T-helper 2 cell treated with Interferon-gamma antibody and Interleukin-4, amounts not matched to agents 5 μg/mL and 100 μg/mL, for 36 hours (primary cell): Measurements from ENCODE around the gene COL7A1.

ENCODE experiments used
- DNase-seq: peaks from one replicate; pipeline ENCODE4 v3.0.0; 2021; ENCODE audit warnings: low spot score
- H3K27ac Mint-ChIP-seq: one replicate; pipeline ENCODE4 v1.8.0; 2021; ENCODE audit warnings: mild to moderate bottlenecking, mixed read lengths
- H3K27me3 Mint-ChIP-seq: one replicate; pipeline ENCODE4 v1.8.0; 2021; ENCODE audit warnings: low read depth, mixed read lengths
- H3K36me3 Mint-ChIP-seq: one replicate; pipeline ENCODE4 v1.8.0; 2021; ENCODE audit warnings: low read depth, mixed read lengths
- H3K4me1 Mint-ChIP-seq: one replicate; pipeline ENCODE4 v1.8.0; 2021; ENCODE audit warnings: low read depth, mixed read lengths
- H3K4me3 Mint-ChIP-seq: one replicate; pipeline ENCODE4 v1.8.0; 2022; ENCODE audit warnings: mild to moderate bottlenecking, moderate library complexity, mixed read lengths
- H3K9me3 Mint-ChIP-seq: one replicate; pipeline ENCODE4 v1.8.0; 2021; ENCODE audit warnings: mixed read lengths

COL7A1 gene

DNA sequence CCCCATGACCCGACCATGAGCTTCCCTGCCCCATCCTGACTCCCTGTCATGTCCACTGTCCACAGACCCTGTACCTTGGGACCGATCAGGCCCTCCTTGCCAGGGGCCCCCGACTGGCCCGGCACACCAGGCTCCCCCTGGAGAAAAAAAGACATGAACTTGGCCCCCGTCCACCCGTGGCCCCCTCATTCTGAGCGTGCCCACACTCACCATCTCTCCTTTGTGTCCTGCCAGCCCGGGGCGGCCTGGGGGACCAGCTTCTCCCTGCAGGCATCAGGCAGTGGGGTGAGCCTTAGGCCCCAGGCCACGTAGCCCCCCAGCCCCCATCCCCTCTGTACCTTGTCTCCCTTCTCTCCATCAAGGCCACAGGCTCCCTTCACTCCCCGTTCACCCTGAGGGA is 27.6 kb downstream of the COL7A1 start:
- Mint-ChIP-seq H3K9me3 (no peaks in the 10 kb centered on the region), H3K36me3 (no peaks in the 10 kb centered on the region), H3K4me1 (peaks cover 4% of the 10 kb centered on the region), H3K4me3 (no peak overlapping the region), H3K27me3 (no peaks in the 10 kb centered on the region), H3K27ac (no peak overlapping the region)
- no peak for DNase-seq

DNA sequence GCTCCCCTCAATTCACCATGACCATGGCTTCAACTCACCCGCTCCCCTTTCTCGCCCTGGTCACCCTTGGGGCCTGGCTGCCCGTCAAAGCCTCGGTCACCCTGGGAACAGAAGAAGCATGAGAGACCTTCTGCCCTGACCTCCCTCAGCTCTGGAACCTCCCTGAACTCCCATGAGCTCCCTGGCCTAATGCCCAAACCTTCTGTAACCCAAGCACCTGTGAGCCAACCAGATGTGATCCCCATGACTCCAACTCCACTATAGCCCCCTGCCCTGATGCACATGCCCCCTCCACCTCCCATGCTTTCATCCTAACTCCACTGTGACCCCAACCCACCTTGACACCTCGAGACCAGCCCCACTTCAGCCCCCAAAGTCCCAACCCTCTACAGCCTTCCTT is 28.0 kb downstream of the COL7A1 start:
- Mint-ChIP-seq H3K9me3 (no peaks in the 10 kb centered on the region), H3K27ac (no peak overlapping the region), H3K27me3 (no peaks in the 10 kb centered on the region), H3K4me3 (no peak overlapping the region), H3K4me1 (peaks cover 4% of the 10 kb centered on the region), H3K36me3 (no peaks in the 10 kb centered on the region)
- DNase-seq, result no peak

GRCh38 chr3:48566401-48566760 is 28.7 kb downstream of the COL7A1 start:
- DNase-seq, result no peak
- Mint-ChIP-seq H3K36me3 (no peaks in the 10 kb centered on the region), H3K4me1 (peaks cover 4% of the 10 kb centered on the region), H3K9me3 (no peaks in the 10 kb centered on the region), H3K27me3 (no peaks in the 10 kb centered on the region), H3K4me3 (no peak overlapping the region), H3K27ac (no peak overlapping the region)

DNA sequence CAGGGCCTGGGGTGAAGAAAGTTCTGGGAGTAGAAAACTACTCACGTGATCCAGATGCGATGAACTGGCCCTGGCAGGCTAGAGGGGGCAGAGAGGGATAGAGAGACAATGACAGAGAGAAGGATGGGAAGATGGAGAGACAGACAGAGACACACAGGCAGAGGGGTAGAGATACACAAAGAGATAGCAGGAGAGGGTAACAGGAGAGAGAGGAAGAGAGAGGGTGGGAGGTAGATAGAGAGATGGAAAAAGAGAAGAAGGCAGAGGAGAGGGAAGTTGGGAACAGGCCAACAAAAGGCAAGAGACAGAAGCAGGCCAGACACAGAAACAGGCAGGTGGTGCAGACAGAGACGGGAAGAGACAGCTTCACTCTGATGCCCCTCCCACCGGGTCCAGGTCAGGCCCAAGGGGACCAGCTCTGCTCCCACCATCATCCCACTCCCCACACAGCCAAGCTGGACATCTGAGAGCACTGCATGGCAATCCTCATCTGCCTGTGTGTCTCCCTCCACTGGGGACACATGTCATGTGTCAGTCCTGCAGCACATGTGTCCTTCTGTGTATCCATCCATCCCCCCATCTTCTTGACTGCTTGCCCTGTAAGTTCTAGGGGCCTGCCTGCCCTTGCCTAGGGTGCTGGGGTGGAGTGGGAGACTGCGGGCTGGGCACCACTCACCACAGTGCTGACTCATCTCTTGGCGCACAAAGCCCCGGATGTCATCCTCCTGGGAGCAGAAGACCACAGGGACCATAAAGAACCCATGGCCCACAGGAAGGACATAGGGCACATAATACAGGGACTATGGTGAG is 29.3 kb downstream of the COL7A1 start:
- H3K4me3 Mint-ChIP-seq, result no peak overlapping the region
- H3K36me3 Mint-ChIP-seq, result no peaks in the 10 kb centered on the region
- peak overlapping the region; percentile 46 for H3K27ac Mint-ChIP-seq
- peak; percentile 29 for DNase-seq
- no peaks in the 10 kb centered on the region for H3K27me3 Mint-ChIP-seq
- H3K9me3 Mint-ChIP-seq, result no peaks in the 10 kb centered on the region
- H3K4me1 Mint-ChIP-seq, result peaks cover 6% of the 10 kb centered on the region

GRCh38 chr3:48565186-48565585 is 29.9 kb downstream of the COL7A1 start:
- Mint-ChIP-seq H3K4me1 (peaks cover 10% of the 10 kb centered on the region), H3K4me3 (no peak overlapping the region), H3K9me3 (no peaks in the 10 kb centered on the region), H3K36me3 (no peaks in the 10 kb centered on the region), H3K27me3 (no peaks in the 10 kb centered on the region), H3K27ac (no peak overlapping the region)
- no peak for DNase-seq

GRCh38 chr3:48564667-48565066 is 30.5 kb downstream of the COL7A1 start:
- H3K27ac Mint-ChIP-seq, result no peak overlapping the region

GRCh38 chr3:48564022-48564421 is 31.1 kb downstream of the COL7A1 start:
- Mint-ChIP-seq H3K4me1 (peaks cover 15% of the 10 kb centered on the region), H3K27me3 (no peaks in the 10 kb centered on the region), H3K9me3 (no peaks in the 10 kb centered on the region), H3K4me3 (no peak overlapping the region), H3K36me3 (no peaks in the 10 kb centered on the region), H3K27ac (no peak overlapping the region)
- peak; percentile 14 for DNase-seq

More at GRCh38 chr3:48564667-48565066, 30.5 kb downstream of the COL7A1 start:
- Mint-ChIP-seq H3K4me1 (peaks cover 15% of the 10 kb centered on the region), H3K4me3 (no peak overlapping the region), H3K36me3 (no peaks in the 10 kb centered on the region), H3K27me3 (no peaks in the 10 kb centered on the region), H3K9me3 (no peaks in the 10 kb centered on the region)
- DNase-seq, result no peak

- Mint-ChIP-seq H3K9me3 (no peaks in the 10 kb centered on the region), H3K36me3 (no peaks in the 10 kb centered on the region), H3K4me1 (peaks cover 19% of the 10 kb centered on the region), H3K4me3 (no peak within 1 kb of the TSS), H3K27me3 (no peaks in the 10 kb centered on the region), H3K27ac (no peak within 1 kb of the TSS)
- DNase-seq, result no peak
Measured at GRCh38 chr3:48563382-48563918, 31.7 kb downstream of the COL7A1 start, which contains the start of gene UCN2. UCN2 (minus strand) TSS chr3:48563781; CDS start chr3:48563124, 657 bp downstream.

- peaks cover 24% of the 10 kb centered on the region for H3K4me1 Mint-ChIP-seq
Measured at GRCh38 chr3:48562367-48563095, 32.6 kb downstream of the COL7A1 start.

DNA sequence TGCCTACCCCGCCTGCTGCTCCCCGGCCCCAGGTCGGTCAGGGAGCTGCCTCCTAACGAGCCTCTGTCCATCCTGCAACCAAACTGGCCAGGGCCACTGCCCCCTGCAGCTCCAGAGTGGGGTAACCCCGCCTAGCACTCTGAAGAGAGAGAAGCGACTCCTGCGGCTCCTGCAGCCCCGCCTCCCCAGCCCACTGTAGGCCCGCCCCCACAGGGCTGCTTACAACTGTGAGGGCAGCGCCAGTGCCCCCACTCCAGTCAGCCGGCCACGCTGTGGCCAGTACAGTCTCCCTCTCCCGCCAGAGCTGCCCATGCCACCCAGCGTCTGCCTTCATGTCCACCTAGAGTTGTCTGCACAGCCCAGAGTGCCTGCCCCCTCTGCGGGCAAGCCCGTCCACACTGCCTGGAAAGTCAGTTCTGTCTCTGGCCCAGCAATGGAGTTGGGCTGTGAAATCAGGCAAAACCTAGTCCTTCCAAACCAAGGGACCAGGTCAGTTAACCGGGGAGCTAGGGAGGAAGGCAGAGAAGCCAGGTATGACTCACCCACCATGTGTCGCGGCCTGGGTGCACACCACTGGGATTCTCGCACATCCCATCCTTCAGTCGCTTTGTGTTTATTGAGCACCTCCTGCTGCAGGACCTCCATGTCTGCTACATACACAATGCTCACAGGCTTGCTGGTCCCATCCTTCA is 33.9 kb downstream of the COL7A1 start:
- peaks cover 24% of the 10 kb centered on the region for H3K4me1 Mint-ChIP-seq
- no peak overlapping the region for H3K27ac Mint-ChIP-seq

More at GRCh38 chr3:48562367-48563095, 32.6 kb downstream of the COL7A1 start:
- no peaks in the 10 kb centered on the region for H3K36me3 Mint-ChIP-seq
- no peaks in the 10 kb centered on the region for H3K27me3 Mint-ChIP-seq
- no peak overlapping the region for H3K4me3 Mint-ChIP-seq
- no peak for DNase-seq
- no peak overlapping the region for H3K27ac Mint-ChIP-seq
- H3K9me3 Mint-ChIP-seq, result no peaks in the 10 kb centered on the region

DNA sequence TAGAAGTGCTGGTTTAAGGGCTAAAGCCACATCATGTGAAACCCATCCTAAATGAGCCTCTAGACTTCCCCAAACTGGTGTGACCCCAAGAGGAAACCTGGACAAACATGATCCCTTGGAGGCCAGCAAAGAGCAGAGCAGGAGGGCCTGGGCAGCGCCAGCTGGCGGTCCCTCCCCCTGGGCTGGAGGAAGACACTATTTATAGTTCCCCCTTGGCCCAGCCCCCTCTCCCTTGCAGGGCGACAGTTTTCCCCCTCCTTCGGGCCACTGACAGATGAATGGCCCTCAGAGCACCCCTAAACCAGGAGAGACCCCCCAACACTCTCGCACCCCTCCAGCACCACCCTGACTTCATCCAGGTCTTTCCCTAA is 34.5 kb downstream of the COL7A1 start:
- H3K4me3 Mint-ChIP-seq, result peak overlapping the region; percentile 35
- peaks cover 26% of the 10 kb centered on the region for H3K4me1 Mint-ChIP-seq
- H3K27ac Mint-ChIP-seq, result no peak overlapping the region
- no peaks in the 10 kb centered on the region for H3K9me3 Mint-ChIP-seq
- DNase-seq, result no peak
- H3K27me3 Mint-ChIP-seq, result no peaks in the 10 kb centered on the region
- H3K36me3 Mint-ChIP-seq, result no peaks in the 10 kb centered on the region

More for the DNA sequence above, 33.9 kb downstream of the COL7A1 start:
- DNase-seq, result no peak
- Mint-ChIP-seq H3K27me3 (no peaks in the 10 kb centered on the region), H3K4me3 (peak overlapping the region; percentile 57), H3K9me3 (no peaks in the 10 kb centered on the region), H3K36me3 (no peaks in the 10 kb centered on the region)

GRCh38 chr3:48558493-48559134 is 36.5 kb downstream of the COL7A1 start:
- Mint-ChIP-seq H3K4me1 (peaks cover 33% of the 10 kb centered on the region), H3K36me3 (peaks cover 13% of the 10 kb centered on the region), H3K27me3 (no peaks in the 10 kb centered on the region), H3K9me3 (no peaks in the 10 kb centered on the region), H3K4me3 (peak overlapping the region; percentile 44), H3K27ac (peak overlapping the region; percentile 62)
- DNase-seq, result no peak

DNA sequence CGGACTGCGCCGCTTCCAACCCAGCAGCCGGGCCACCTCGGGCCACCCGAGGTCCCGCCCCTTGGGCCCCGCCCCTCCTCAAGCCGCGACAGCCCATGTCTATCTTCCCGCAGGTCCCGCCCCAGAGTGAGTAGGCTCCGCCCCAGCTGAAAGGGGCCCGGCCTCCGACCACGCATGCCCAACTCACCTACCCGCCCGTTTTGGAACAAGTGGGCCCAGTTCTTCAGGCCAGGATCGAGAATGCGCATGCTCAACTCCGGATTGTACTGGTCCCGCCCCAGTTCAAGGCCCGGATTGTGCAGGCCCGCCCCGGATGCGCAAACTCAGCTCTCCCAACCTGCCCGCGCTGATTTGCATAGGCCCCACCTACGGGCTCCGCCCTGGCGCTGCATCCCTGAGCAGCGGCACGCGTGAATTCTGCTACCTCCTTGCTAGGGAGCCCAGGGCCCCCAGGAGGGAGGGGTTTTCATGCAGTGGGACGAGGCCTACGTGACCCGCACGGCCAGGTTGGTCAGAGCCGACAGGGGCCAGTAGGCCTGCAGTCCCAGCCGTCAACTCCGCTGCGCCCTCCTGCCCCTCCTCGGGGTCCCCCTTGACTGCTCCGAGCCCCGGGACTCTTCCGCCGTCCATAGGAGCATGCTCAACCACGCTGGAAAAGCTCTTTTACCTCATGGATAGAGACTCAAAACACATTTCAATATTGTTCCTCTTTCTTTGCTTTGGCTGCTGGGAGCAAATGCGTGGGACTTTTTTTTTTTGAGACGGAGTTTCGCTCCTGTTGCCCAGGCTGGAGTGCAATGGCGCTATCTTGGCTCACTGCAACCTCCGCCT is 38.1 kb downstream of the COL7A1 start, which contains the start of gene PFKFB4:
Gene PFKFB4, minus strand, starts transcription at position 8 of the 831 bp plus-strand sequence. CDS start 26 bp downstream, outside the sequence.
- H3K4me3 Mint-ChIP-seq, result peak within 1 kb of the TSS; percentile 89
- peaks cover 21% of the 10 kb centered on the region for H3K36me3 Mint-ChIP-seq
- peaks cover 38% of the 10 kb centered on the region for H3K4me1 Mint-ChIP-seq
- no peaks in the 10 kb centered on the region for H3K9me3 Mint-ChIP-seq
- peak within 1 kb of the TSS; percentile 86 for H3K27ac Mint-ChIP-seq
- no peaks in the 10 kb centered on the region for H3K27me3 Mint-ChIP-seq
- DNase-seq, result peak; percentile 100
